CD4-positive, alpha-beta T cell treated with Interleukin-1 beta for 1 hour (primary cell): ENCODE results near the gene RNF13.
"Not testable (repeated sequence)": the region's sequence is repeated elsewhere in the genome, so short reads cannot be mapped to it uniquely, and the experiment has no call there.

Source experiments
- DNase-seq, 2 donors: peaks; one replicate each; pipeline ENCODE4 v3.0.0-alpha.2; 2020 to 2022

RNF13 gene

DNA sequence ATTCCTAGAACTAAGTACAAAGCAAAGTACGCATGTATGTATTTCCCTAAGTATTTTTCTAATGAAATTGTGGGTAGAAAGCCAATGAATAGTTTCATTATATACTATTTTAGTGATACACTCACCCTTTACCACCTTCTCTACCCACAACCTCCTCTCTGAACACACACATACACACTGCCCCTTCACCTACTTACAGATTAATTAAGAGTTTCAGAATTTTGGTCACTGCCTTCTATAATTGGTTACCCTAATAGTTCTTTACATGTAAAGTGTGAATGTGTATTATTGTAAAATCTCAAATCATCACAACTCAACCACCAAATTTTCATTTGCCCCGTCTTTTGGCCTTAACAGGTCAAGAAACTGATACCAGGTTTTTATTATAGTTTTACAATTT is 150.5 kb downstream of the RNF13 start:
- DNase-seq: no peak

DNA sequence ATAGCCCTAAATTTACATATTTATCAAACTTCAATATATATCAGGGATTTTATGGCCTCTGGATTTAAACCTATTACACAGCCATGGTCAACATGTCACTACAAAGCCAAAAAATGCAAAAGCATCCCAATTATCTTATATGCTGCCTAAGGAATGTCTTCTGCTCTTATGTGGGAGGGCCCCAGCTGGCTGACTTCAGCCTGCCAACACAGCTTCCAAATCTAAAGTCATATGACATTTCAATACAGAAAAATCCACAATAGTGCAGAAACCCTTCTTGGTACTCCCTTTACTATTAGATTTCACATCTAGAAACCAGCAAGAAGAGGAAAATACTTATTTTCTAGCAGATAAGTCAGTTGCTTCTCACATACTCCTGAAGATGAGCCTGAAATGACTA is 151.3 kb downstream of the RNF13 start:
- DNase-seq: no peak

DNA sequence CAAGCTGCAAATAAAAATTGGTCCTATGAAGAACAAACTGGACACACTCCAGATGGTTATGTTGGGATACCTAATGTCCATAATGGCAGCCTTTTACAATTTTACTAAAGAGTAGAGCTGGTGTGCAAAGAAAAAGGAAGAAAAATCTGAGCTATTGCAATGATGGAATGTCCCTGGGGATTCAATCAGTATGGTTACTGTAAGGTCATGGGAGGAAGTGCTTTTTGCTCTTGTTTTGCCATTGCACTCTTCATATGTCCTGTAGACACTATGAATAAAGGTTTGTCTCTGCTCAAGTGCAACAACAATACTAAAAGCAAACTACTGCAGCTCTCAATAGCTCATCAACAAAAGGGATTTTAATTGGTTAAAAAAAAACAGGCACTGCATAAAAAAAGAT is 152.3 kb downstream of the RNF13 start:
- DNase-seq: no peak

DNA sequence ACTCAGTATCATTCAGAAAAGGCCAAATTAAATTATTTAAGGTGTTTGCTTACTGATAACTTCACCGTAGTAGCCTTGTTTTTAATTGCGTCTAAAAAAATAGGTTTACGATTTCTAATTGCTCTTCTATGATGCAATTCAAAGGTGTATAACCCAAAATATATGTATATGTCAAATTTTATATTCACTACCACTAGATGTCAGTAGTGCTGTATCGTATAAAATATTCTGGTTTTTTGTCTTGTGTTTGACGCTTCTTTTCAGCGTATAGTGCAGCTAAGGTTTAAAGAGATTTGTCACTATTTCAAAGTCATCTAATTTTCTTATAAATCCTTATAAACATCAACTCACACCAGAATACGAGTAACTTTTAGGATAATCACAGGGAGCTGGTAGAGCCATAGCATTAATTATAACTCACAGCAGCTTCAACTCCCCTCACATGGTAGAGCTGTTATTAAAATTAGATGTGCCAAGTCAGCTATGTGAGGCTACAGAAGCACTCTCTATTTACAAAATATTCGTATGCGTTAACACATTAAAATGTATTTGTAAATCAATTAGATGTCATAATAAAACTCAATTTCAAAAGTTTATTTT is 154.2 kb downstream of the RNF13 start:
- DNase-seq: peak in 1 of 2 donors; percentile 57

DNA sequence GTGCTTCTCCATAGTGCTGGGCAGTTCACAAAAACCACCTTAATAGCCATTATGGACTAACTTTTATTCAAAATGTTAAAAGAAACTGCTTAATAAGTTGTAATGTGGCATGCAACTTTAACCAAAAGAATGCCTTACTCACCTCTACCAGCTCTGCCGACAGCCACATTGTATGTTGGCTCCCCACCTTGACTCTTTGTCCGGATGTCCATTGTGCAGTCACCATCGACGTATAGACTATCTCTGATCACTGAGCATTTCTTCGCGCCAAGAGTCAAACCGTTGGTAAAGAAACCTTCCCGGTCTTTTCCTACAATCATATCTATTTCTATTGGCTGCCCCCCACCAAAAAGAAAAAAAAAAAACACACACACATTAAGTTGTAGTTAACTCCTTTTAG is 155.2 kb downstream of the RNF13 start:
- no peak for DNase-seq

DNA sequence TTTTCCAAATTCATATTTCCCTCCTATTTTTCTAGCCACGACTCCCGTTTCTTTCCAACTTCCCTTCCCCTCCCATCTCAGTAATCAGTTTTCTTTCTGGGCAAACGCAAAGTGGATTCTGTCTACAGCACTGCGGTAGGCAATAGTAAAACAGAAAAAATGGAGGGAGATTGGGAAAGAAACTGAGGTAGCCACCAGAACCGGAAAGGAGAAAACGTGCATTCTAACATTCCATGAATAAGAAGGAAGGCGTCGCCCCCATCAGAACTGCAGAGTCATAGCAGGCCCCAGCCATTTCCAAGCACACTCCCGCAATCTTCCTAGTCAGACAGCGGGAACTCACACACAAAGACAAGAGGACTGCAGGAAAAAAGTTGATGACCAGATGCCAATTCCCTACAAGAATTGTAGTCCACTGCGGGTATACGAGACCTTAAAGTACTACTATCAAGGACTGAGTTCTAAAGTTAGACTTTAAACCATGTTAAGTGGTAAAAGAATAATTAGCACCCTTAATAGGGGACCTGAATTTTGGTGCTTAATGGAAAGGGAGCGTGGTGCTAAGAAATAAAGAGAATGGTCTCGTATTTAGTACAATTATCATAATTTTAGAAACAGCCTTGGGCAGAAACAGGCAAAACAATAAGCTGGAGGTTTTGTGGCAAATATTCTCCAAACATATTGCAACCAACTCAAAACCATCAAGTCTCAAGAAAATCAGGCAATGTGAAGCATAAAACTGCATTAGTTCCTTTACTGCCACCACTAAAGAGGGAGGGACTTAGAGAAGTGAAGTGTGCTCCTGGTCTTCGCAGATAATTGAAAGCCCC is 156.3 kb downstream of the RNF13 start:
- DNase-seq: no peak

DNA sequence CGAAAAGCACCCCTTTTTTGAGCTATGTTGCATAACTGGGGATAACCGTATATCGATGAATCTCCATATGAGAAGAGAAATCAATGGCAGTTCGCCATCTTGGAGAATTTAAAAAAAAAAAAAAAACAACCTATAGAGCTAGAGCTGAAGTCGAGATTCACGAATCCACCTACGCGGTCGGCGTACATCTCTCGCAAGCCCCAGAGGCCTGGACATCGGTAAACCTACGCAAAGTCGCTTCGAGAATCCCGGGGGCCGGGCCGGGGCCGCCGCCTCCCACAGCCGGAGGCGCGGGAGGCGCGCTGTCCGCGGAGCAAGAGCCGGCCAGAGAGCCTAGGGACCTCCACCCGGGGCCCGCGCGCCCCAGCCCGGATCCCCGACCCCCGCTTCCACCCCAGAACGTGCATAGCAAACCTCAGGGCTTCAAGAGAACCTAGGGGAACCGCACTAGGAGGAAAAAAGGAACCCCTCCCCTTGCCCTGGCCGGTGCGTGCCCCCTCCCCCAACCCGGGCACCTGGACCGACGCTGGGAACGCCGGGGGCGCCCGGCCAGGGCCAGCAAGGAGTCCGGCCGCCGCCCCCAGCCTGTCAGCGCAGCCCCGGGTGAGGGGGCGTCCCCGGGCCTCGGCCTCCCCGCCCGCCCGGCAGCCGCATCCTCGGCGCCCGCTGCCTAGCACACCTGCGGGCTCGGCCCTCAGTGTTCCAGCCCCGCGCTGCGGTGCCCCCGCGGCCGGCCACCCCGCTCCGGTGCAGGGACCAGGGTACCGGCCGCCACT is 157.1 kb downstream of the RNF13 start:
- peak; percentile 77 to 79 for DNase-seq

DNA sequence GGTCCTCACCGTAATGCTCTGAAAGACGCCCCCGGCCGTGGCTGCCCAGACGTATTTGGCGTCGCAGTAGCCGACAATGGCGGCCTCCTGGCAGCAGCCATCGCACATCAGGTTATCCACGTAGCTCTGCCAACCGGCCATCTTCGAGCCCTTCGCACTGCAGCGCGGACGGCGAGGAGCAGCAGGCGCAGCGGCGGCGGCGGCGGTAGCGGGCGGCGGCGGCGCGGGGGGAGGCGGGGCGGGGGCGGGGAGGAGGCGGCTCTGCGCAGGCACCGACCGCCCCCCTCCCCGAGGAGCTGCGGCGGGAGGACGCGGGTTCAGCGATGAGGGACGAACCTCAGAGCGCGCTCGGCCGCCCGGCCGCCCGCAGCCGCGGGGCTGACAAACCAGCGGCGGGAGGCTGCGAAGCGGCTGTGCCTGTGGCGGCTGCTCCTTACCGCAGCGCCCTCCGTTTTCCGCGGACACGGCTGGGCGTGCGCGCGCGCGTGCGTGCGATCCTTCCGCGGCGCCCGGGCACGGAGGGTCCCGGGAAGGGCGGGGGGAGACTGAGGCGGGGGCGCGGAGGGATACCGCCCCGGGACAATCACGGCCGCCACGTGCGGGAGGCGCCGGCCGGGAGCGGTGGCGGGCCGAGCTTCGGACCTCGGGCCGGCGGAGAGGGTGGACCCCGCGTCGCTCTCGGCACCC is 157.8 kb downstream of the RNF13 start, which contains the start of gene PFN2:
PFN2 (minus strand) TSS at position 180 of the 687 bp plus-strand sequence; CDS start at position 141, 39 bp downstream.
- peak; percentile 60 to 71 for DNase-seq

DNA sequence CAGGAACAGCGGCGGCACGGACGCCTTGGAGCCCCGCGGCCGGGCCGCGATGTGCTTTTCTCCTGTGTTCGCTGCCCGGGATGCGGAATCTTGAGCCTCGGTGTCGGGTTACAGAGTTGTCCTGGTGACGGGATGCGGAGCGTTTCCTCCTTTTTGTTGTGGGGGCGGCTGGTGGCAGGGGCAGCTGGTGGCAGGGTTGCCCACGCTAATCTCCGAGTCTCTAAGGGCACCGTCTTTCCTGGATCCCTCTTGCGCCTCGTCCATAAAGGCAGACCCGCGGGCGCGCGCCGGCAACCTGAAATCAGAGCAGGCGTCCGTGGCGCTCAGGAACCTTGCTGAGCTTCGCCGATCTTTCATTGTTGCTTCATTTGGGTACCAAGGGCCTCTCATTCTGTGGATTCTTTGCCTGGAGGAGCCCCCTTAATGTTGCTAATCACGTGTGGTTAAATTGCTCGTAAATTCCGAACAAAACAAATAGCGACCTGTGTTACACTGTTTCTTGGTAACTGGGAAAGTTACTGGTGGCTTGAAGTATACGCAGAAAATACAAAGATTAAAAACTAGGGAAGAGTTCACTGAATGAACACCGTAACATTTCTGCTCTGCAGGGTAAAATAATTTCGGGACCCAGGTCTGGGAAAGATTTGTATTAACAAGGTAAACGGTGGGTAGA is 158.5 kb downstream of the RNF13 start:
- peak in 1 of 2 donors; percentile 13 for DNase-seq

DNA sequence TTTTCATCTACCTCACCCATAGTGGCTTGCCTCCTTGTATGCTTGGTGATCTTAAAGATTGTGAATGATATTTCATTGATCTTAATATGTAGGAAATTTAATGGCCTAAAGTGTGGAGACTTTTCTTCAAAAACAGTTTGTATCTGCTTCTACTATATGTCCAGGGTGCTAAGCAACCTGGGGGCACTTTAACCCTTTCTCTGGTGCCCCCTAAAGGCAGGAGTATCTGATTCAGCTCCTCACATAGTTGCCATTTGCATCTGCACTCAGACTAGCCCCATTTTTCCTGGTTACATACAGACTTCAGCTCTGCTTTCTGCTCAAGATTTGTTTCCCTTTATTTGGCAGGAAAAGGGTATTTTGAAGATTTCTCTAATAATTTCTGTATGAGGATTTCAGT is 162.9 kb downstream of the RNF13 start:
- DNase-seq: no peak

DNA sequence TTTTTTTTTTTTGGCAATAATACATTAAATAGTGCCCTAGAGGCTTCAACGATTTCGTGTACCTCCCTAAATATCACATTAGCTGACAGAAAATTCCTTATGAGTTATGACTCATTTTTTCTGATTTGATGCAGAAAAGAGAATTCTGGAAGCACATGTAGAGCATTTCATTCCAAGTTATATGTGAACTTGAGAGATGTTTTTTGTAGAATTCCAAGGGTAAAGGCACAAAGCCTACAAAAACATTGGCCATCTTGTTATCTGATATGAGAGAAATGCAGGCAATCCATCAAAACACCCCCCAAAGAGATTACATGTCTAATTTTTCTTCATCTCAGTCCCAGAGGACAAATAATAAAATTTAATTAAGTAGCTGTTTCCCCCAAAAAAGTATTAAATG is 164.4 kb downstream of the RNF13 start:
- DNase-seq: no peak

DNA sequence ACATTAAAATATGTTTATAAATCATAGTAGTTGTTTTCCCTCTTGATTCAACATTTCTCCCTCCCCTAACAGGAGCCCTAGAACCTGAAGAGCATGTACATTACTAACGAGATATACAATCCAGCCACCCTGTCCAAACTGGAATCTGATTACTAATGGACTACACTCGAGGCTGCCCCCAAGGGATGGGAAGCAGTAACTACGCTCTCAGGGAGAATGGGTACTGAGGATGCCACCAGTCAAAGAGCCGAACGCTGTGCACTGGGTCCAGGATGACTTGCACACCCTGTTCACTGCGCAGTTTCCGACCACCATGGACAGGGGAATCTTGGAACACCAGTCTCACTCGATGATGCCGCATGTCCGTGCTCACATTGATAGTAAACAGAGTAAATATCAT is 169.0 kb downstream of the RNF13 start:
- not testable (repeated sequence) for DNase-seq

DNA sequence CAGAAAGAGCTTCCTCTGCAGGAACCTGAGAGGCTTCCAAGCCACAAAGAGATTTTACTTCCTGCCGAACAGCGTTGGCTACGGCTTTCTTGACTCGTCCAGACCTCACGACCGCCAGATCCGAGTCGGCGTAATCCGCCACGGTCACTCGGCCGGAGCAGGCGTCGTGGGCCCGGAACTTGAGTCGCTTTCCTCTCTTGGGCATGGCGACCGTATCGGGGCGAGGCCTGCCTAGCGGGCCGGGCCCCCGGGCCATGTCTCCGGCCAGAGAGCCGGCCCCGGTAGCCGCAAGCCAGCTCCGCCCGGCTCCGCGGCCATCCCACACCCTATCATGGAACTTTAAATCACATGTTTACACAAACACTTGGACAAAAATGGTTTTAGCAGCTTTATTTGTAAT is 170.0 kb downstream of the RNF13 start:
- DNase-seq: not testable (repeated sequence)

DNA sequence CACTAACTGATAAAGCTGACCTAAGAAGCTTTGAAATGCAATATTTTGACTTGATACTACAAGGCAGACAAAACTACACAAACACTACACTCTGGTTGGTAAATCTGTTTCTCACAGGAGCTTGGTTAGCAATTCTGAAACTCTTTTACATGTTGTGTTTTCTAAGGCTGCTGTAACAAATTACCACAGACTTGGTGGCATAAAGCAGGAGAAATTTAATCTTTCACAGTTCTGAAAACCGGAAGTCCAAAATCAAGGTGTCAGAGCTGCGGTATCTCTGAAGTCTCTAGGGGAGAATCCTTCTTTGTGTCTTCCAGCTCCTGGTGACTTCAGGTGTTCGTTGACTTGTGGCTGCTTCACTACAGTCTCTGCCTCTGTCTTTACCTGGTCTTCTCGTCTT is 170.6 kb downstream of the RNF13 start:
- no peak for DNase-seq

DNA sequence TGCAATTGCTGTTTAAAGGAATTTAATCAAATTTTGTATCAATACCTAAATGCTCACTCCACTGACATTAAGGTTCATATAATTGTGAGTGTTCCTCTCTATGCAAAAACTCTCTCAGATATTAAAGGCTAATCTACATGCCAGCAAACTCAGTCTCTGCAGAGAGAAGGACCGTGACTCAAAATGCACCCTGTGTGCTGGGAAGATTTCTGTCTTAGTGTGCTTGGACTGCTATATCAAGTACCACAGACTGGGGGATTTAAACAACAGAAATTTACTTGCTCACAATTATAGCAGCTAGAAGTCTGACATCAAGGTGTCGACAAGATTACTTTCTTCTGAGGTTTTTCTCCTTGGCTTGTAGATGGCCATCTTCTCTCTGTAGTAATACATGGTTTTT is 176.3 kb downstream of the RNF13 start:
- no peak for DNase-seq

DNA sequence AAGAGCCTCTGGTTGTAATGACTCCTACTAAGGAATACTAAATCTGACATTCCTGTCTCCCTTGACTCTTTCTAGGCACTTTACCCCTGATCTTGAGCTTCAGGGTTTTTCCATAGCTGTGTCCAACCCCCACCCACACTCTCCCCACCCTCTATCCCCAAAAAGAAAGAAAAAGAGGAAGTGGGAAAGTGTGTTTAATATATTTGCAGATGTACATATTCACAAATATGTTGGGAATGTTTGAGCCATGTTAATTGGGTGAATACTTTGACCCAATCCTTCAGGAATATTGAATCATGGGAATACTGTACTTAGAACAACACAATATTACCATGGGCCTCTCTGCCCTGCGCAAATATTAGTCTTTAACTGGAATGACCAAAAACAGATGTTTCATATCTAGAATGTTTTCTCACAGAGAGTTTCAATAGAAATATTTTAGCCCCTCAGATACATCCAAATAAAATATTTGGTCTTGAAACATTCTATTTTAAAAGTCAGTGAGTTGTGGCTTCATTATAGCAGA is 177.5 kb downstream of the RNF13 start:
- DNase-seq: no peak

DNA sequence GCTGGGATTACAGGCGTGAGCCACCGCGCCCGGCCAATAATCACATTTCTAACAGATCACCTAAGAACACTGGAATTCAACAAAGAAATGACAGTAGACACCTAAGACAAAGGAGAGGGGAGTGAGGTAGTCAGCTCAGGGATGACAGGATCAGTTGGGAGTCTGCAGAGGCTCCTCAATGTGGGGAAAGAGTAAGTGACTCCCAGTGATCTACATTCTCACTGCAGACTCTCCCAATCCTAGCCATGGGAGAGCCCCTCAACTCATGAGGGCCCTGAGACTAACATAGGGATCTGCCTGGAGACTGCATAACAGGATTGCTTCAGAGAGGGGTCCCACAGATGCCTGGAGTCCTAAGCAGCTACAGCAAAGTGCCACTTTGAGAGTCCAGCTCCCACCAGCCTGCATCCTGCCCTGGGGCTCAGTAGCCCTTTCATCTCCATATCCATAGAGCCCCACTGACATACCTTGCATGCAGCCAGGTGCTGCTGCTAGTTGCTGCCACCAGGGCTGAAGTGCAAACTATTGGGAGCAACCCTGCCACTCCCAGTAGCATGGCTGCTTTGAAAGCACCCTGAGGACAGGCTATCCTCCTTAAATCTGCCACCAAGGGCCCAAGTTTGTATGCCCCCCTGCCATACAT is 179.5 kb downstream of the RNF13 start:
- DNase-seq: no peak

DNA sequence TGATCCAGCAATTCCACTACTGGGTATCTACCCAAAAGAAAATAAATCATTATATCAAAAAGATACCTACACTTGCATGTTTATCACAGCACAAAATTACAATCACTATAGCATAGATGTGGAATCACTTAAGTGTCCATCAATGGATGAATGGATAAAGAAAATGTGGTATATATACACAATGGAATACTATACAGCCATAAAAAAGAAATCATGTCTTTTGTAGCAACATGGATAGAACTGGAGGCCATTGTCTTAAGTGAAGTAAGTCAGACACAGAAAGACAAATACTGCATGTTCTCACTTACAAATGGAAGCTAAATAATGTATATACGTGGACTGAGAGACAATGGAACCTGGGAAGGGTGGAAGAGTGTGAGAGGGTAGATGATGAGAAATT is 185.9 kb downstream of the RNF13 start:
- no peak for DNase-seq

DNA sequence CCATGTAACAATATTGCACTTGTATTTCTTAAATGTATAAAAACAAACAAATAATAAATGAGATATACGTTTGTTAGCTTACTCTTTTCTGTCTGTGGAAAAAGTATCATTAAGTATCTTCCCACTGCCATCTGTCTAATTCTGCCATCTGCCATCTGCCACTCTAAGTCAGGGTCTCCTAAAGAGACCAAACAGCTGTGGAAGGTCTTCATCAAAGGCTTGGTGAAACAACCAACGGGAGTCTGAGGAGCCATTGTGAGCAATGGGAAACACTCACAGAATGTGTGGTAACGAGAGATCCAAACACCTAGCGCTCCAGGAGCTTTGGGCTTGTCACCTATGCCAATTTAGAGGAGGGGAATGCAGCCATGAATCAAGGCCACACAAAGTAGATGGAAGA is 186.4 kb downstream of the RNF13 start:
- DNase-seq: no peak

DNA sequence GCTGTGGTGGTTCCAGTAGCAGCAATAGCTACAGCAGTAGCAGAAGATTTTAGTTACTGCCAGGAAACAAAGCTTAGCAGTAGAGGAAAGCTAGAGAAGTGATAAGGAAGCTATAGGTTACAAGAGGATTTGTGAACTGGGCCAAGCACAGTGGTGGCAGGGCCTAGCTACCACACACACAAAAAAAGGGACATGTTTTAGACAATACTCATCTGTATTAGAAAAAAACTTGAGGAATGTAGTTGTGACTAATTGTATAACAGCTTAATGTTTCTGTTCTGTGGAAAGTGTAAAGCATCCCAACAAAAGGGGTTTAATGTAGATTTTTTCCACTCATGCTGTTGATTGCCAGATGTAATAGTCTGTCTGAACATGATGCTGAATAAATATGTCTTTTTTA is 187.6 kb downstream of the RNF13 start:
- no peak for DNase-seq

DNA sequence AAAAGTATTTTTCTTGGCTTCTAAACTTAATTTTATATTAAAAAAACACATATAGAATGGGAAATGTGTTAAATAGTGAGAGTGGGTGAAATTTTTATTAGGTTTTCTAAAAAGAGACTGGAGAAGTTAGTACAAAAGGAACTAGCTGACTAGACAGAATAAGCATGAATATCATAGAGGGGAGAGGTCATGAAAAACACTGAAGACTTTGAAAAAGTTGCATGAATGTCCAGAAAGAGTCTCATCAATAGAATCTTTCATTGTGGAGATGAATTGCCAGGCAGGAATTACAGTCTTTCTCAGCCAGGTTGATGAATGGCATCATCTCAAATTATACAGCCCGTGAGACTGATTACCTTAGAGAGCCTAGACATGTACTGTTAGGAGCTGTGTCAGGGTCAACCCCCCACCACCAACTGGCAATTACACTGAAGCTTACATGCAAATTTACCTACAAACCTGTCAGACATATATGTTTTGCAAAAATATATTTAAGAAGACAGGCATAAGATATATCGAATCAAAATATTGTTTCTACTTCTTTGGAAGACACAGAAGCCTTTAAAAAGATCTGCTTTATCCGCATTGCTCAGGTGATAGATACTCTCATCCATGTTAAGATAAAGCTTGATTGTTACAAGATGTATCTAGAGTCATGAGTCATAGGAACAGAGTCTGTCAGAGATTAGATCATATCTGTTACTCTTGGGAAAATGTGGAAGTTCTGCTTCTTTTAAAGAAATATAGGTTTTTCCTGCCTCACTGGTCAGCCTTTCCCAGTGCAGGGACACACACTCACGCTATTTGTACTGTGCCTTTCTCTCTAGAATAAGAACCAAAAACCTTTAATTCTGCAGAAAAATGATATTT is 192.5 kb downstream of the RNF13 start:
- no peak for DNase-seq
